DND-41 (cell line): ENCODE data around the gene BTNL3.

Experiments
- EZH2 ChIP-seq: IDR thresholded peaks from 3 replicates; pipeline ENCODE4 v1.6.1; 2012; ENCODE audit warnings: borderline replicate concordance, low read depth, mild to moderate bottlenecking, moderate library complexity, low read length, inconsistent platforms; ENCODE audit not compliant: severe bottlenecking
- TF ChIP-seq, protein P1 (sequence below): IDR thresholded peaks from 2 replicates; pipeline ENCODE4 v1.5.1; 2012; ENCODE audit warnings: borderline replicate concordance, low read length, moderate library complexity, mild to moderate bottlenecking; ENCODE audit not compliant: poor library complexity, severe bottlenecking; ENCODE audit errors: extremely low read depth

DNA sequence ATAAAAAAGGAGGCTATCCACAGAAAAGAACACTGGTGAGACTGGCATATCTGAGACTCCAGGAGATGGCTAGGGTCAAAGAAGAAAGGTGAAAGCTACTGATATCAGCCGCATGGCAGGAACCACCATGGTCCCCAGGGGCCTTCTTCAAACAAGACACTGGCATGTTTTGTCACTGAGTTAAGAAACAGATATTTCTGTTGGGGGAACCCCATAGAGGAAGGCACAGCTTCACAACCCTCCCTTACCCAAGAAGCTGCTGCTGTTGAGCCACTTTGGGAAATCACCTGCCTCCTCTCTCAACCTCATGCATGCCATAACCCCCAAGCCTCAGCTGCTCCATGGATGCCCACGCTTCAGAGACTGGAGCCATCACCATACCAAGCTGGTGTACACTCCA, 13.3 kb upstream of the BTNL3 start:
- TF ChIP-seq, protein P1, sequence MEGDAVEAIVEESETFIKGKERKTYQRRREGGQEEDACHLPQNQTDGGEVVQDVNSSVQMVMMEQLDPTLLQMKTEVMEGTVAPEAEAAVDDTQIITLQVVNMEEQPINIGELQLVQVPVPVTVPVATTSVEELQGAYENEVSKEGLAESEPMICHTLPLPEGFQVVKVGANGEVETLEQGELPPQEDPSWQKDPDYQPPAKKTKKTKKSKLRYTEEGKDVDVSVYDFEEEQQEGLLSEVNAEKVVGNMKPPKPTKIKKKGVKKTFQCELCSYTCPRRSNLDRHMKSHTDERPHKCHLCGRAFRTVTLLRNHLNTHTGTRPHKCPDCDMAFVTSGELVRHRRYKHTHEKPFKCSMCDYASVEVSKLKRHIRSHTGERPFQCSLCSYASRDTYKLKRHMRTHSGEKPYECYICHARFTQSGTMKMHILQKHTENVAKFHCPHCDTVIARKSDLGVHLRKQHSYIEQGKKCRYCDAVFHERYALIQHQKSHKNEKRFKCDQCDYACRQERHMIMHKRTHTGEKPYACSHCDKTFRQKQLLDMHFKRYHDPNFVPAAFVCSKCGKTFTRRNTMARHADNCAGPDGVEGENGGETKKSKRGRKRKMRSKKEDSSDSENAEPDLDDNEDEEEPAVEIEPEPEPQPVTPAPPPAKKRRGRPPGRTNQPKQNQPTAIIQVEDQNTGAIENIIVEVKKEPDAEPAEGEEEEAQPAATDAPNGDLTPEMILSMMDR = no peak
- no peak for TF ChIP-seq EZH2
